ENCODE measurements around the gene PRDM15. TPM values are rescaled to one million over a fixed set of nuclear protein-coding genes. Genes with fewer than 3 reads are reported as not detected.

The PRDM15 gene
- total RNA-seq, 2 experiments from 2014 or later = 12.2 to 13.0 TPM

- POLR2A ChIA-PET = no interaction called here
- CTCF ChIA-PET = no interaction called here
Measured at GRCh38 chr21:41871293-41872030, 7.7 kb downstream of the PRDM15 start.

GRCh38 chr21:41869771-41870170 is 9.4 kb downstream of the PRDM15 start:
- ChIA-PET CTCF (interaction anchor here (0.7 kb wide), 1 partner anchor 8 kb away, joined by 3 read pairs; no protein-coding TSS in a partner anchor), POLR2A (no interaction called here)

DNA sequence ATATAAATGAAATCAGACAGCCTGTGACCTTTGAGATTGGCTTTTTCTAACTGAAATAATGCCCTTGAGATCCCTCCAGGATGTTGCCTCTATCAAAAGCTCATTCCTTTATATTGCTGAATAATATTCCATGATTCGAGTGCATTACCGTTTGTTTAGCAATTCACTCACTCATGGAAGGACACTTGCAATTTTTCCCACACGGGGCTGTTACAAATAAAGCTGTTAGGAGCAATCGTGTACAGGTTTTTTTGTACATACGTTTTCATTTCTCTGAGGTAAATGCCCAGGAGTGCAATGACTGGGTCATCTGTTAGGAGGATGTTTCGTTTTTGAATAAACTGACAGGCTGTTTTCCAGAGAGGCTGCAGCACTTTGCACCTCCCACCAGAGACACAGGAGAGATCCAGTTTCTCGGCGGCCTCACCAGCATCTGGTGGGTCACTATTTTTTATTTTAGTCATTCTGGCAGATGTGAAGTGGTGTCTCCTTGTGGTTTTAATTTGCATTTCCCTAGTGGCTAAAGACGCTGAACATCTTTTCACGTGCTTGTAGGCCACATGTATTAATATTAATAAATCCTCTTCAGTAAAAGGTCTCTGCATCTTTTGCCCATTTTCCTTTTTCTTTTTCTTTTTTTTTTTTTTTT is 11.0 kb downstream of the PRDM15 start:
- ChIA-PET POLR2A (no interaction called here), CTCF (no interaction called here)

DNA sequence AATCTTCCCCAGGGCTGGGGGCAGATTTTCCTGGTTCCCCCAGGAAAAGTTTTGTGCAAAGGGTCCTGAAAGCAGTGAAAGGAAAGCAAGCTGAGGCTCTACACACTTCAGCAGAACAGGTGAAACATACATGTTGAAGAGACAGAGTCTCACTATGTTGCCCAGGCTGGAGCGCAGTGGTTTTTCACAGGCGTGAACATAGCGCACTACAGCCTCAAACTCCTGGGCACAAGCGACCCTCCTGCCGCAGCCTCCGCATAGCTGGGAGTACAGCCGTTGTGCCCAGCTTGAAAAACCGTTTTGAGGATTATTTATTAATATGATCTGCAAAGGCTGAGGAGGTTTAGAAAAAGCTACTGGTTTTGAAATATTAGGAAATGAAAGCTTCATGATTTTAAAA is 11.8 kb downstream of the PRDM15 start:
- ChIA-PET CTCF (no interaction called here), POLR2A (no interaction called here)

GRCh38 chr21:41866274-41866809 is 12.8 kb downstream of the PRDM15 start:
- ChIA-PET POLR2A (no interaction called here), CTCF (interaction anchor here (0.6 to 0.7 kb wide), 2 partner anchors 250 to 279 kb away, joined by 3 read pairs; no protein-coding TSS in a partner anchor)

- CTCF ChIA-PET = interaction anchor here (0.7 kb wide), 1 partner anchor 280 kb away, joined by 3 read pairs; no protein-coding TSS in a partner anchor
- POLR2A ChIA-PET = interaction anchor here (0.6 kb wide), 2 partner anchors 16 to 63 kb away, joined by 3 to 4 read pairs; no protein-coding TSS in a partner anchor
Measured at GRCh38 chr21:41865002-41865777, 14.0 kb downstream of the PRDM15 start.

DNA sequence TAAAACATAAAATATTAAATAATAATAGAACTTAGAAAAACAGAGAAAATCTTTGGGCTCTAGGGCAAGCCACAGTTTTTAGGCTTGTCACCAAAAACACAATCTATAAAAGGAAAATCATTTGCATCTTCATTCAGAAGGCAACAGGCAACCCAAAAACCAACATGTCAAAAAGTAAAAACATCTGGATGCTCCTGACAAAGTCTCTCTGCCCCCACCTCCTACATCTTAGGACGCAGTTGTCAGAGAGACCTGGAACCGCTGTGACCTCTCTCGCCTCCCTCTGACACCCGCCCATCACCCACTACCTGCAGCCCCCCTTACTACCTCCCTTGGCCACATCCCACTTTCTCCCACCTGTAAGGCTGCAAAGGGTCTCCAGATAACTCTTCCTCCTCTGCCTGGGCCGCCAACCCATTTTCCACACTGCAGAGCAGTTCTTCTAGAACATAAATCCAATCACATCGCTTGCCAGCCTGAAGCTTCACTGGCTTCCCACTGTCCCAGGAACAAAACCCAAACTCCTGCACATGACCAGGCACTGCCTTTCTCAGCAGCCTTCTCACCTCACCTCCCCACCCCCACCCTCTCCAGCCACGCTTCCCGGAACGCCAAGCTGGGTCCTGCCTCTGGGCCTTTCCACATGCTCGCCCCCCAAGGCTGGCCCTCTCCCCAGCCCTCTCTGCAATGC is 14.7 kb downstream of the PRDM15 start:
- ChIA-PET POLR2A (interaction anchor here (0.6 kb wide), 1 partner anchor 64 kb away, joined by 3 read pairs; no protein-coding TSS in a partner anchor), CTCF (no interaction called here)

DNA sequence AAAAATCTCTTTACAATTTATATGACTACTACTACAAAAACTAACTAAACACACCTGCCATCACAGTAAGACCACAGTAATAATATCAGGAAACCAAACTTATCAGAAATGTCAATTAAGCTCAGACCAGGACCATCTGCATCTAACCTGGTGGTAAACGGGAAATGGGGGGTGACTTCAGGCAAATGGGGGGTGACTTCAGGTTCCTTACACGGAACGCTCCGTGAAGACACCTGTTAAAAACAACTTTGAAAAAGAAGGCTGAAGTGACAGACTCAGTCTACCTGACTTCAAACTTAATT is 15.8 kb downstream of the PRDM15 start:
- POLR2A ChIA-PET = no interaction called here
- CTCF ChIA-PET = no interaction called here

GRCh38 chr21:41861987-41862386 is 17.2 kb downstream of the PRDM15 start:
- CTCF ChIA-PET = no interaction called here
- POLR2A ChIA-PET = no interaction called here

- CTCF ChIA-PET = no interaction called here
- POLR2A ChIA-PET = no interaction called here
Measured at GRCh38 chr21:41861255-41861654, 17.9 kb downstream of the PRDM15 start.

- ChIA-PET POLR2A (no interaction called here), CTCF (no interaction called here)
Measured at GRCh38 chr21:41859297-41859980, 19.7 kb downstream of the PRDM15 start.

GRCh38 chr21:41858466-41859296 is 20.5 kb downstream of the PRDM15 start:
- ChIA-PET POLR2A (no interaction called here), CTCF (interaction anchor here (0.6 kb wide), 1 partner anchor 19 kb away, joined by 4 read pairs; no protein-coding TSS in a partner anchor)

DNA sequence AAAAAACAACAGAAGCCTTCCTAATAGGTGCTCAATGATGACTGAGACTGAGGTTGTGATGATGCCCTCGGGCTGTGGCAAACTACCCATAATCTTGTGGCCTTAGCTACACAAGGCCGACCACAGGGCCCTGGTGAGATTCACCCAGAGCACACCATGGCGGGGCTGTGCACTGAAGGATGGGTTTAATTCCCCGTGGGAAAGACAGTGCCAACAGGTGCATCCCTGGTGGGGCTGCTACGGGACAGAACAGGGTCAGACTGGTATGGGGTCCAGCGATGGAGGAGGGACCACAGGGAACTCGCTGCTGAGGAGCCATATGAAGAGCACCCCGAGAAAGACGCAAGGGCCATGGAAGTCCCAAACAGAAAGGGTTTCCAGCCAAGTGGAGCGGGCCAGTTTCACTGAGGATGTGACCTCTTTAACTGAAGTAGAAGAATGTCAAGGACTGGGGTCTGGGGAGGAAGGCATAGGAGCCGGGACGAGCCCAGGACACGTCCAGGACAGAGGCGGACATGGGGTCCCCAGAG is 21.3 kb downstream of the PRDM15 start:
- CTCF ChIA-PET = interaction anchor here (0.6 kb wide), 1 partner anchor 20 kb away, joined by 4 read pairs; no protein-coding TSS in a partner anchor

DNA sequence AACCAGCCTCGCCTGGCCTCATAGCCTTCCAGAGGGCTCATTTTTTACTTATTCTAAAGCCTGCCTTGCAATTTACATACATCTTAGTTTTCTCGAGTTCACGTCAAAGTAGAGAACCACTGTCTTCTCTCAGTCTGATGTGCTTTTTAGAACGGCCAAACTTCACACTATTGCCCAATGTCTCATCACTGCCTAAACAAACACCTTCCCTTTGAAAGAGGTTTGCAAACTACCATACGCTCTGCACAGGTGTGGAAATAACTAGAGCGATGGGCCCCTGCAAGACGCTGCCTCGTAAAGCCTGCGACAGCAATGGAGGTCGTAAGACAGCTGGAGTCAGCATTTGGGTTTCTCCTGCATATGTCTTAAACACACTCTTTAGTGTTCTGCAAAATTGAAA is 22.6 kb downstream of the PRDM15 start:
- ChIA-PET CTCF (no interaction called here), POLR2A (no interaction called here)

More for the DNA sequence above, 21.3 kb downstream of the PRDM15 start:
- POLR2A ChIA-PET = no interaction called here

- ChIA-PET POLR2A (no interaction called here), CTCF (no interaction called here)
Measured at GRCh38 chr21:41854426-41854995, 24.6 kb downstream of the PRDM15 start.

- POLR2A ChIA-PET = no interaction called here
- CTCF ChIA-PET = no interaction called here
Measured at GRCh38 chr21:41852929-41853320, 26.2 kb downstream of the PRDM15 start.

- ChIA-PET POLR2A (no interaction called here), CTCF (no interaction called here)
Measured at GRCh38 chr21:41852151-41852928, 26.8 kb downstream of the PRDM15 start.
